ENCODE measurements around the gene FMN1.
A peak's percentile ranks its signal among the peaks of the same experiment; 100 is the strongest.

FMN1 gene

GRCh38 chr15:32796856-32797255 is 397.7 kb downstream of the FMN1 start:
- Histone ChIP-seq H3K27me3 (ENCODE audit: control insufficient read depth, insufficient read depth, low read length) (no peaks in the 10 kb centered on the region), H3K36me3 (ENCODE audit: control insufficient read depth, insufficient read depth, low read length) (no peaks in the 10 kb centered on the region), H3K27ac (ENCODE audit: low read depth, low read length) (no peak overlapping the region)

GRCh38 chr15:32794973-32795372 is 399.5 kb downstream of the FMN1 start:
- no peaks in the 10 kb centered on the region for H3K36me3 ChIP-seq (ENCODE audit: control insufficient read depth, insufficient read depth, low read length)
- H3K9me3 ChIP-seq (ENCODE audit: control insufficient read depth, insufficient read depth, low read length): no peaks in the 10 kb centered on the region
- no peaks in the 10 kb centered on the region for H3K27me3 ChIP-seq (ENCODE audit: control insufficient read depth, insufficient read depth, low read length)
- H3K4me3 ChIP-seq (ENCODE audit: low read depth, low read length): no peak overlapping the region
- no peak overlapping the region for H3K27ac ChIP-seq (ENCODE audit: low read depth, low read length)
- H3K9ac ChIP-seq (ENCODE audit: low read depth, low read length): no peak overlapping the region
- peaks cover 3% of the 10 kb centered on the region for H3K4me1 ChIP-seq (ENCODE audit: control insufficient read depth, insufficient read depth, low read length)

More at GRCh38 chr15:32796856-32797255, 397.7 kb downstream of the FMN1 start:
- peaks cover under 1% of the 10 kb centered on the region; the same call in 1 of the 2 replicates for H3K4me1 ChIP-seq (ENCODE audit: control insufficient read depth, insufficient read depth, low read length)
- H3K4me3 ChIP-seq (ENCODE audit: low read depth, low read length): no peak overlapping the region
- no peaks in the 10 kb centered on the region for H3K9me3 ChIP-seq (ENCODE audit: control insufficient read depth, insufficient read depth, low read length)
- H3K9ac ChIP-seq (ENCODE audit: low read depth, low read length): no peak overlapping the region

- H3K9me3 ChIP-seq (ENCODE audit: control insufficient read depth, insufficient read depth, low read length): no peaks in the 10 kb centered on the region
- no peak overlapping the region for H3K27ac ChIP-seq (ENCODE audit: low read depth, low read length)
- no peak overlapping the region for H3K9ac ChIP-seq (ENCODE audit: low read depth, low read length)
- H3K27me3 ChIP-seq (ENCODE audit: control insufficient read depth, insufficient read depth, low read length): no peaks in the 10 kb centered on the region
- no peak overlapping the region for H3K4me3 ChIP-seq (ENCODE audit: low read depth, low read length)
- H3K36me3 ChIP-seq (ENCODE audit: control insufficient read depth, insufficient read depth, low read length): no peaks in the 10 kb centered on the region
- peaks cover 8% of the 10 kb centered on the region for H3K4me1 ChIP-seq (ENCODE audit: control insufficient read depth, insufficient read depth, low read length)
Observed at GRCh38 chr15:32792436-32792835, 402.1 kb downstream of the FMN1 start.

GRCh38 chr15:32790352-32790999 is 404.0 kb downstream of the FMN1 start:
- Histone ChIP-seq H3K4me3 (ENCODE audit: low read depth, low read length) (no peak overlapping the region), H3K4me1 (ENCODE audit: control insufficient read depth, insufficient read depth, low read length) (peaks cover 8% of the 10 kb centered on the region), H3K27ac (ENCODE audit: low read depth, low read length) (no peak overlapping the region), H3K9ac (ENCODE audit: low read depth, low read length) (no peak overlapping the region), H3K27me3 (ENCODE audit: control insufficient read depth, insufficient read depth, low read length) (no peaks in the 10 kb centered on the region), H3K36me3 (ENCODE audit: control insufficient read depth, insufficient read depth, low read length) (no peaks in the 10 kb centered on the region), H3K9me3 (ENCODE audit: control insufficient read depth, insufficient read depth, low read length) (no peaks in the 10 kb centered on the region)

DNA sequence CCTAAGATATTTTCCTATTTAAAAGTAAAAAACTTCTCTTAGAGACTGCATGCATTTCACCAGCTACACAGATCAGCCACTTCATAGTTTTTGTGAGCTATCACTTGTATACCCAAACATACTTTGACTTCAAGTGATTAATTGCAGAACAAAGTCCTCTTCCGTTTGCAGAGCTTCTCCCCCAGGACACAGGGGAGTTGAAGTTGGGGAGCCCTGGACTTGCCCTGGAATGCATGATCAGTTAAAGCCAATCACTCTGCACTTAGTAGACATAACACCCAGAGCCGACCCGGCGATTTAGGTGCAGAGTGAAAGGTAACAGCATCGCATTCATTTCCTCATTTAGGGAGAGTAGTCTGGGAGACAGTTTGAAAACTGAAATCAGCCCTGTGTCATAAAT is 406.6 kb downstream of the FMN1 start:
- no peak overlapping the region for H3K9ac ChIP-seq (ENCODE audit: low read depth, low read length)
- H3K4me1 ChIP-seq (ENCODE audit: control insufficient read depth, insufficient read depth, low read length): peaks cover 8% of the 10 kb centered on the region
- H3K9me3 ChIP-seq (ENCODE audit: control insufficient read depth, insufficient read depth, low read length): no peaks in the 10 kb centered on the region
- H3K36me3 ChIP-seq (ENCODE audit: control insufficient read depth, insufficient read depth, low read length): no peaks in the 10 kb centered on the region
- no peak overlapping the region for H3K4me3 ChIP-seq (ENCODE audit: low read depth, low read length)
- no peaks in the 10 kb centered on the region for H3K27me3 ChIP-seq (ENCODE audit: control insufficient read depth, insufficient read depth, low read length)
- H3K27ac ChIP-seq (ENCODE audit: low read depth, low read length): no peak overlapping the region

DNA sequence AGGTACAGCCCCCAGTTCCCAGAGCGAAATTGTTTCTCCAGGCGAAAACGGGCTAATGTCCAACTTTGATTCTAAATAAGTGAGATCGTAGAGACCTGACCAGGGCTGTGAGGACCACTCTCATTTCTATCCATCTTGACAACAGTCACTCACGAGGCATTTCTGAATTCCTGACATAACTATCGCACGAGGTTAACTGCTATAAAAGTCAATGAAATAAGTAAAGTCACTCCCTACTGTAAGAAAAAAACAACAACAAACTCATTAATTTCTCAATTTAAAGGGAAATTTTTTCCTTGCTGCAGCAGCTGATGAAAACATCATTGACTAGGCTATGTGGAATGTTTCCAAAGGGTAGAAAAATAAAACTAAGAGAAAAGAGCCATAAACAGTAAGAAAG is 407.6 kb downstream of the FMN1 start:
- Histone ChIP-seq H3K9me3 (ENCODE audit: control insufficient read depth, insufficient read depth, low read length) (no peaks in the 10 kb centered on the region), H3K27ac (ENCODE audit: low read depth, low read length) (no peak overlapping the region), H3K9ac (ENCODE audit: low read depth, low read length) (no peak overlapping the region), H3K36me3 (ENCODE audit: control insufficient read depth, insufficient read depth, low read length) (no peaks in the 10 kb centered on the region), H3K4me1 (ENCODE audit: control insufficient read depth, insufficient read depth, low read length) (peaks cover 8% of the 10 kb centered on the region), H3K27me3 (ENCODE audit: control insufficient read depth, insufficient read depth, low read length) (no peaks in the 10 kb centered on the region), H3K4me3 (ENCODE audit: low read depth, low read length) (no peak overlapping the region)

DNA sequence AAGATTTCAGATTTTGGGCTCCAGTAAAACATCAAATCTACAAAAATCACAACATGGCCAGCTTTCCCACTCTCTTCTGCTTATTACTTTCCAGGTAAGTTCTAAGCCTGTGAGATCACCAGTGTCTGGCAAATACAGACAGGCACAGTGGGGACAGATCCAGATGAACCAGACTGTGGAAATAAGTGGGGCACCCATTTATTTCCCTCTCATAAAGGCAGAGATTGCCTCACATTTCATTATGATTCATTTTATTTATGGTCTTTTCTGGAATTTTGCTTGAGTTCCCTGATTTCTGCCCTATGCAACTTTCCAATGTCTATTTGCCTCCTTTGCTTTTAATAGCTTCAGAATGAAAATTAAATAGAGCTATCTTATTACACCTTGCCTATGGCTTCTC is 409.9 kb downstream of the FMN1 start:
- no peak overlapping the region for H3K4me3 ChIP-seq (ENCODE audit: low read depth, low read length)
- H3K4me1 ChIP-seq (ENCODE audit: control insufficient read depth, insufficient read depth, low read length): peaks cover 4% of the 10 kb centered on the region; the same call in 1 of the 2 replicates
- H3K36me3 ChIP-seq (ENCODE audit: control insufficient read depth, insufficient read depth, low read length): no peaks in the 10 kb centered on the region
- H3K27me3 ChIP-seq (ENCODE audit: control insufficient read depth, insufficient read depth, low read length): no peaks in the 10 kb centered on the region
- no peak overlapping the region for H3K9ac ChIP-seq (ENCODE audit: low read depth, low read length)
- H3K9me3 ChIP-seq (ENCODE audit: control insufficient read depth, insufficient read depth, low read length): no peaks in the 10 kb centered on the region
- H3K27ac ChIP-seq (ENCODE audit: low read depth, low read length): no peak overlapping the region

DNA sequence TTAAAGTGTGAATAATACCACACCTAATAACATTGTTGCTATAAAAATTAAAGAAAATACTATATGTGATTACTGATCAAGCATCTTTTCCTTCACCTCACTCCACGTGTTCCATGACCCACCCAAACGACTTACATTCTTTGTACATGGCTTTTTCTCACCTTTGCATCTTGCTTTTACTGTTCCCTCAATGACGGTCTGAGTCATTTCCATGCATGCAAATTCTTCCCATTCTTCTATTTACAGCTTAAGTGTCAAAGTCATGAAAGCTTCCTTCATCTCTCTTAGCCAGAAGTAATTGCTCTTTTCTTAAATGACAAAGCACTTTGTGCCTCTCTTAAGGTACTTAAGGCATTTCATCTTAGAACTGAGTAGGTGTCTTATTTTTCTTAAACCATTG is 412.7 kb downstream of the FMN1 start:
- no peaks in the 10 kb centered on the region for H3K36me3 ChIP-seq (ENCODE audit: control insufficient read depth, insufficient read depth, low read length)
- no peak overlapping the region for H3K9ac ChIP-seq (ENCODE audit: low read depth, low read length)
- no peaks in the 10 kb centered on the region for H3K27me3 ChIP-seq (ENCODE audit: control insufficient read depth, insufficient read depth, low read length)
- H3K4me1 ChIP-seq (ENCODE audit: control insufficient read depth, insufficient read depth, low read length): no peaks in the 10 kb centered on the region
- H3K4me3 ChIP-seq (ENCODE audit: low read depth, low read length): no peak overlapping the region
- H3K27ac ChIP-seq (ENCODE audit: low read depth, low read length): peak overlapping the region; percentile 56
- H3K9me3 ChIP-seq (ENCODE audit: control insufficient read depth, insufficient read depth, low read length): peaks cover 8% of the 10 kb centered on the region; the same call in 1 of the 2 replicates

DNA sequence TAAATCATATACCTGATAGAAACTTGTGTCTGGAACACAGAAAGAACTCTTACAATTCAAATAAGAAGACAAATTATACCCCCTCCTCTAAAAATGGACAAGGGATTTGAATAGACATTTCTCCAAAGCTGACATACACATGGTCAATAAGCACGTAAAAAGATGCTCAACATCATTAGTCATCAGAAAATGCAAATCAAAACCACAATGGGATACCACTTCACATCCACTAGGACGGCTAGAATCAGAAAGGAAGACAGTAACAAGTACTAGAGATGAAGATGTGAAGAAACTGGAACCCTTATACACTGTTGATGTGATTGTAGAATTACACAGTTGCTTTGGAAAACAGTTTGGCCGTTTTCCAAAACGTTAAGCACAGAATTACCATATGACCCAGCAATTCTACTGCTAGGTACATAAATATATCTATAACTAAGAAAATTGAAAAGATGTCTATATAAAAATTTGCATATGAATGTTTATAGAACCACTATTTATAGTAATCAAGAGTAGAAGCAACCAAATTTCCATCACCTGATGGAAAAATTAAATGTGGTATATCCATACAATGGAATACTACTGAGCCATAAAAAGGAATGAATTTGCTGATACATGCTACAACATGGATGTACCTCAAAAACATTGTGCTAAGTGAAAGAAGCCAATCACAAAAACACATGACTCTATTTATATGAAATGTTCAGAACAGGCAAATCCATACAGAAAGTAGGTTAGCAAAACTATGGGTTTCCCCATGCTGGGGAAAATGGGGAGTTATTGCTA is 415.9 kb downstream of the FMN1 start:
- Histone ChIP-seq H3K4me3 (ENCODE audit: low read depth, low read length) (no peak overlapping the region), H3K9ac (ENCODE audit: low read depth, low read length) (no peak overlapping the region), H3K4me1 (ENCODE audit: control insufficient read depth, insufficient read depth, low read length) (no peaks in the 10 kb centered on the region), H3K27me3 (ENCODE audit: control insufficient read depth, insufficient read depth, low read length) (no peaks in the 10 kb centered on the region), H3K36me3 (ENCODE audit: control insufficient read depth, insufficient read depth, low read length) (no peaks in the 10 kb centered on the region), H3K27ac (ENCODE audit: low read depth, low read length) (no peak overlapping the region), H3K9me3 (ENCODE audit: control insufficient read depth, insufficient read depth, low read length) (peaks cover 8% of the 10 kb centered on the region; the same call in 1 of the 2 replicates)

DNA sequence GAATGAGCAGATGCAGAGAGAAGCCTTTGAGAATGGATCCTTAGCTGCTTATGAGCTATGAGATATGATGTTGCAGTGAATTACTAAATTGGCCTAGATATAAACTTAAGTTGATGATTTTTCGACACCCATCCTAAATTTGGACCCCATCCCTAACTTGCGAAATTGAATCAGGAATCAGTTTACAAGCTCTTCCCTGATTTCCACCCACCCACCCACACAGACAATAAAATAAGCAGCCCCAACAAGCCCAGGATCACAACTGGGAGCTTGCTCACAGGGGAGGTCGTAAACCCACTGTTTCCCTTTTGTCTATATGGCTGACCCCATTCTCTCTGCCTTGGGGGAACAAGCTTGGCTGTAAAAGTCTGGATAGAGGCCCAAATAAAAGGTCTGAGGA is 419.4 kb downstream of the FMN1 start:
- peaks cover 8% of the 10 kb centered on the region; the same call in 1 of the 2 replicates for H3K9me3 ChIP-seq (ENCODE audit: control insufficient read depth, insufficient read depth, low read length)
- H3K36me3 ChIP-seq (ENCODE audit: control insufficient read depth, insufficient read depth, low read length): no peaks in the 10 kb centered on the region
- no peak overlapping the region for H3K4me3 ChIP-seq (ENCODE audit: low read depth, low read length)
- H3K4me1 ChIP-seq (ENCODE audit: control insufficient read depth, insufficient read depth, low read length): no peaks in the 10 kb centered on the region
- H3K9ac ChIP-seq (ENCODE audit: low read depth, low read length): no peak overlapping the region
- H3K27me3 ChIP-seq (ENCODE audit: control insufficient read depth, insufficient read depth, low read length): no peaks in the 10 kb centered on the region
- no peak overlapping the region for H3K27ac ChIP-seq (ENCODE audit: low read depth, low read length)

DNA sequence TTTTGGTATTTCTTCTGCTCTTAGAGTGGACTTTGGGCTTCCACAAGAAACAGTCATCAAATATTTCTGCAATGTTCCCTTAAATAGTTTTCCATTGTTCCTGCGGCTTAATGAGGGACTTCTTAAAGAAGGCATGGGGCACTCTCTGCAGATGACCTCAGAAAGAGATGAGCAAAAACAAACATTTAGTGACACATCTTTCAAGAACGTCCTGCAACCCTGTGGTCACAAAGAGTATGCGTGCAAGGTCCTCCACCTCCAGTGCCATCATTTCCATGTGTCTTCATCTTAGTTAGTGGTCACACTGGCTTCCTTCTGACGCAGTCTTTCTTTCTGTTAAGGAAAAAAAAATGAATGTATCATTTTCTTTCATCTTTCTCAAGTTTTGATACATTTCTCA is 420.5 kb downstream of the FMN1 start:
- Histone ChIP-seq H3K4me3 (ENCODE audit: low read depth, low read length) (no peak overlapping the region), H3K27me3 (ENCODE audit: control insufficient read depth, insufficient read depth, low read length) (no peaks in the 10 kb centered on the region), H3K36me3 (ENCODE audit: control insufficient read depth, insufficient read depth, low read length) (no peaks in the 10 kb centered on the region), H3K4me1 (ENCODE audit: control insufficient read depth, insufficient read depth, low read length) (no peaks in the 10 kb centered on the region), H3K9ac (ENCODE audit: low read depth, low read length) (no peak overlapping the region), H3K27ac (ENCODE audit: low read depth, low read length) (no peak overlapping the region), H3K9me3 (ENCODE audit: control insufficient read depth, insufficient read depth, low read length) (peaks cover 8% of the 10 kb centered on the region; the same call in 1 of the 2 replicates)

Measured in HUES48 (cell line).